WTC11 (cell line): Measurements from ENCODE around the gene FADD.

Source experiments
- CREB1 ChIP-seq: sonication (generic); formaldehyde crosslinking; IDR thresholded peaks from 2 replicates; pipeline ENCODE4 v1.8.0; 2023; ENCODE audit warnings: mild to moderate bottlenecking, missing genetic modification reagents
- JUN ChIP-seq: sonication (generic); formaldehyde crosslinking; IDR thresholded peaks from 2 replicates; pipeline ENCODE4 v1.8.0; 2023; ENCODE audit warnings: mild to moderate bottlenecking, missing genetic modification reagents
- NR1H2 ChIP-seq: sonication (generic); formaldehyde crosslinking; IDR thresholded peaks from 2 replicates; pipeline ENCODE4 v1.9.0; 2021; ENCODE audit warnings: mild to moderate bottlenecking, moderate library complexity, missing genetic modification reagents
- ZNF219 ChIP-seq: sonication (generic); formaldehyde crosslinking; IDR thresholded peaks from 2 replicates; pipeline ENCODE4 v1.8.0; 2023; ENCODE audit warnings: missing genetic modification reagents, mild to moderate bottlenecking, borderline replicate concordance
- TF ChIP-seq, protein P1 (sequence below): sonication (generic); formaldehyde crosslinking; IDR thresholded peaks from 2 replicates; pipeline ENCODE4 v1.8.1; 2022; ENCODE audit warnings: mild to moderate bottlenecking, moderate library complexity, missing genetic modification reagents
- TF ChIP-seq, protein P2 (sequence below): sonication (generic); formaldehyde crosslinking; IDR thresholded peaks from 2 replicates; pipeline ENCODE4 v1.8.1; 2022; ENCODE audit warnings: low read depth, missing genetic modification reagents, borderline replicate concordance
- TF ChIP-seq, protein P3 (sequence below): fragments of 200-600 bp; IDR thresholded peaks from 2 replicates; pipeline ENCODE4 v1.8.0; 2022; ENCODE audit warnings: antibody characterized with exemption
- TF ChIP-seq, protein P4 (sequence below): sonication (generic); formaldehyde crosslinking; IDR thresholded peaks from 2 replicates; pipeline ENCODE4 v1.8.0; 2022; ENCODE audit warnings: mild to moderate bottlenecking, missing genetic modification reagents
- TF ChIP-seq, protein P5 (sequence below): sonication (generic); formaldehyde crosslinking; conservative IDR thresholded peaks from 2 replicates; pipeline ENCODE4 v1.8.1; 2023; ENCODE audit warnings: mild to moderate bottlenecking, low read depth, missing genetic modification reagents, moderate library complexity

DNA sequence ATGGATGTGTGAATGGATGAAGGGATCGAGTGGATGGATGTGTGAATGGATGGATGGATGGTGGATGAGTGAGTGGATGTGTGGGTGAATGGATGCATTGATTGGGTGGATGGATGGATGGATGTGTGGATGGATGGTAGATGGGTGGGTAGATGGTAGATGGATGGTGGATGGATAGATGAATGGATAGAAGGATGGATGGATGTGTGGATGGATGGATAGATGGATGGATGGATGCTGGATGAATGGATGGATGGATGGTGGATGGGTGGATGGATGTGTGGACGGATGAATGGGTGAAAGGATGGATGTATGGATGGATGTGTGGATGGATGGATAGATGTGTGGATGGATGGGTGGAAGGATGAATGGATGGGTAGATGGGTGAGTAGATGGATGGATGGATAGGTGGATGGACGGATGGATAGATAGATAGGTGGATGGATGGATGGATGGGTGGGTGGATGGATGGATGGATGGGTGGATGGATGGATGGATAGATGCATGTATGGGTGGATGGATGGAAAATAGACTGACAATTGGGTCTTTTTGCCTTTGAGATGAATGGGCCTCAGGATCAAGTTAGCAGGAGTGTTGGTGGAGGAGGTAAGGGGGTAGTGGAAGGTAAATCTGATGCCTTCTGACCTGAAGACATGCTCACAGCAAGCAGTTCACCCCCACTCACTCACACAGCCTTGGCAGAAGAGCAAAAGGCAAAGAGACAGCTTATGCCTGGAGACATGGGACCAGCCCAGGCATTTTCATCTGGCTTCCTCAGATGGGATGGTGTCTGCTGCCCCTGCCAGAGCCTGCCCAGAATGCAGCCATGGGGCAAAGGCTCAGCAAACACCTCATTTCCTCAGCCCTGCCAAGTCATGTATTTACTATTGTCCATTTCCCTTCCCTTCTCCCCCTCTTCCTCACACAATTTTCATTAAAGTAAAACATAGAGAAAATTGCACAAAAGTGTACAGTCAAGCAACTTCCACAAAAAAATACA lies 8.0 kb upstream of the FADD start:
- no peak for TF ChIP-seq ZNF219 (CRISPR knock-in tag)
- TF ChIP-seq, protein P1, sequence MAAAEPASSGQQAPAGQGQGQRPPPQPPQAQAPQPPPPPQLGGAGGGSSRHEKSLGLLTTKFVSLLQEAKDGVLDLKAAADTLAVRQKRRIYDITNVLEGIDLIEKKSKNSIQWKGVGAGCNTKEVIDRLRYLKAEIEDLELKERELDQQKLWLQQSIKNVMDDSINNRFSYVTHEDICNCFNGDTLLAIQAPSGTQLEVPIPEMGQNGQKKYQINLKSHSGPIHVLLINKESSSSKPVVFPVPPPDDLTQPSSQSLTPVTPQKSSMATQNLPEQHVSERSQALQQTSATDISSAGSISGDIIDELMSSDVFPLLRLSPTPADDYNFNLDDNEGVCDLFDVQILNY = no peak
- TF ChIP-seq JUN (CRISPR knock-in tag) = no peak
- TF ChIP-seq, protein P2, sequence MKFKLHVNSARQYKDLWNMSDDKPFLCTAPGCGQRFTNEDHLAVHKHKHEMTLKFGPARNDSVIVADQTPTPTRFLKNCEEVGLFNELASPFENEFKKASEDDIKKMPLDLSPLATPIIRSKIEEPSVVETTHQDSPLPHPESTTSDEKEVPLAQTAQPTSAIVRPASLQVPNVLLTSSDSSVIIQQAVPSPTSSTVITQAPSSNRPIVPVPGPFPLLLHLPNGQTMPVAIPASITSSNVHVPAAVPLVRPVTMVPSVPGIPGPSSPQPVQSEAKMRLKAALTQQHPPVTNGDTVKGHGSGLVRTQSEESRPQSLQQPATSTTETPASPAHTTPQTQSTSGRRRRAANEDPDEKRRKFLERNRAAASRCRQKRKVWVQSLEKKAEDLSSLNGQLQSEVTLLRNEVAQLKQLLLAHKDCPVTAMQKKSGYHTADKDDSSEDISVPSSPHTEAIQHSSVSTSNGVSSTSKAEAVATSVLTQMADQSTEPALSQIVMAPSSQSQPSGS = no peak
- TF ChIP-seq, protein P3, sequence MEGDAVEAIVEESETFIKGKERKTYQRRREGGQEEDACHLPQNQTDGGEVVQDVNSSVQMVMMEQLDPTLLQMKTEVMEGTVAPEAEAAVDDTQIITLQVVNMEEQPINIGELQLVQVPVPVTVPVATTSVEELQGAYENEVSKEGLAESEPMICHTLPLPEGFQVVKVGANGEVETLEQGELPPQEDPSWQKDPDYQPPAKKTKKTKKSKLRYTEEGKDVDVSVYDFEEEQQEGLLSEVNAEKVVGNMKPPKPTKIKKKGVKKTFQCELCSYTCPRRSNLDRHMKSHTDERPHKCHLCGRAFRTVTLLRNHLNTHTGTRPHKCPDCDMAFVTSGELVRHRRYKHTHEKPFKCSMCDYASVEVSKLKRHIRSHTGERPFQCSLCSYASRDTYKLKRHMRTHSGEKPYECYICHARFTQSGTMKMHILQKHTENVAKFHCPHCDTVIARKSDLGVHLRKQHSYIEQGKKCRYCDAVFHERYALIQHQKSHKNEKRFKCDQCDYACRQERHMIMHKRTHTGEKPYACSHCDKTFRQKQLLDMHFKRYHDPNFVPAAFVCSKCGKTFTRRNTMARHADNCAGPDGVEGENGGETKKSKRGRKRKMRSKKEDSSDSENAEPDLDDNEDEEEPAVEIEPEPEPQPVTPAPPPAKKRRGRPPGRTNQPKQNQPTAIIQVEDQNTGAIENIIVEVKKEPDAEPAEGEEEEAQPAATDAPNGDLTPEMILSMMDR = no peak
- no peak for TF ChIP-seq NR1H2
- TF ChIP-seq, protein P4, sequence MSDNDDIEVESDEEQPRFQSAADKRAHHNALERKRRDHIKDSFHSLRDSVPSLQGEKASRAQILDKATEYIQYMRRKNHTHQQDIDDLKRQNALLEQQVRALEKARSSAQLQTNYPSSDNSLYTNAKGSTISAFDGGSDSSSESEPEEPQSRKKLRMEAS (CRISPR knock-in tag) = no peak
- no peak for TF ChIP-seq CREB1
- TF ChIP-seq, protein P5, sequence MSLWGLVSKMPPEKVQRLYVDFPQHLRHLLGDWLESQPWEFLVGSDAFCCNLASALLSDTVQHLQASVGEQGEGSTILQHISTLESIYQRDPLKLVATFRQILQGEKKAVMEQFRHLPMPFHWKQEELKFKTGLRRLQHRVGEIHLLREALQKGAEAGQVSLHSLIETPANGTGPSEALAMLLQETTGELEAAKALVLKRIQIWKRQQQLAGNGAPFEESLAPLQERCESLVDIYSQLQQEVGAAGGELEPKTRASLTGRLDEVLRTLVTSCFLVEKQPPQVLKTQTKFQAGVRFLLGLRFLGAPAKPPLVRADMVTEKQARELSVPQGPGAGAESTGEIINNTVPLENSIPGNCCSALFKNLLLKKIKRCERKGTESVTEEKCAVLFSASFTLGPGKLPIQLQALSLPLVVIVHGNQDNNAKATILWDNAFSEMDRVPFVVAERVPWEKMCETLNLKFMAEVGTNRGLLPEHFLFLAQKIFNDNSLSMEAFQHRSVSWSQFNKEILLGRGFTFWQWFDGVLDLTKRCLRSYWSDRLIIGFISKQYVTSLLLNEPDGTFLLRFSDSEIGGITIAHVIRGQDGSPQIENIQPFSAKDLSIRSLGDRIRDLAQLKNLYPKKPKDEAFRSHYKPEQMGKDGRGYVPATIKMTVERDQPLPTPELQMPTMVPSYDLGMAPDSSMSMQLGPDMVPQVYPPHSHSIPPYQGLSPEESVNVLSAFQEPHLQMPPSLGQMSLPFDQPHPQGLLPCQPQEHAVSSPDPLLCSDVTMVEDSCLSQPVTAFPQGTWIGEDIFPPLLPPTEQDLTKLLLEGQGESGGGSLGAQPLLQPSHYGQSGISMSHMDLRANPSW (CRISPR knock-in tag) = no peak
